Brain microvascular endothelial cell (primary cell): ENCODE results near the gene TIMP2.
A peak's percentile ranks its signal among the peaks of the same experiment; 100 is the strongest.

Experiments
- DNase-seq: peaks from one replicate; pipeline ENCODE4 v3.0.0-alpha.2; 2020
- H3K27ac ChIP-seq: fragments of 250-450 bp; sonication (Bioruptor Pico); 2 replicates; pipeline ENCODE4 v1.5.1; 2020; ENCODE audit warnings: mild to moderate bottlenecking, moderate library complexity
- H3K27me3 ChIP-seq: fragments of 250-450 bp; sonication (Bioruptor Pico); replicated peaks from 2 replicates; pipeline ENCODE4 v1.5.1; 2020; ENCODE audit warnings: mild to moderate bottlenecking
- H3K36me3 ChIP-seq: fragments of 250-450 bp; sonication (Bioruptor Pico); replicated peaks from 2 replicates; pipeline ENCODE4 v1.5.1; 2020; ENCODE audit warnings: mild to moderate bottlenecking
- H3K4me3 ChIP-seq: 2 replicates; pipeline ENCODE4 v1.5.1; 2011; ENCODE audit warnings: low read depth, mild to moderate bottlenecking, control low read depth, low read length, moderate library complexity
- in situ Hi-C: cut with HindIII; loops from 2 replicates; pipeline ENCODE4 v1.10.0; 2017; ENCODE audit warnings: low sequenced_read_pairs, low pct_ligation_motif_present
- TF ChIP-seq, protein P1 (sequence below): IDR thresholded peaks from 2 replicates; pipeline ENCODE4 v1.5.1; 2011; ENCODE audit warnings: low read depth, mild to moderate bottlenecking, moderate library complexity, low read length, control low read depth, inconsistent platforms; ENCODE audit errors: missing control alignments

Gene TIMP2

DNA sequence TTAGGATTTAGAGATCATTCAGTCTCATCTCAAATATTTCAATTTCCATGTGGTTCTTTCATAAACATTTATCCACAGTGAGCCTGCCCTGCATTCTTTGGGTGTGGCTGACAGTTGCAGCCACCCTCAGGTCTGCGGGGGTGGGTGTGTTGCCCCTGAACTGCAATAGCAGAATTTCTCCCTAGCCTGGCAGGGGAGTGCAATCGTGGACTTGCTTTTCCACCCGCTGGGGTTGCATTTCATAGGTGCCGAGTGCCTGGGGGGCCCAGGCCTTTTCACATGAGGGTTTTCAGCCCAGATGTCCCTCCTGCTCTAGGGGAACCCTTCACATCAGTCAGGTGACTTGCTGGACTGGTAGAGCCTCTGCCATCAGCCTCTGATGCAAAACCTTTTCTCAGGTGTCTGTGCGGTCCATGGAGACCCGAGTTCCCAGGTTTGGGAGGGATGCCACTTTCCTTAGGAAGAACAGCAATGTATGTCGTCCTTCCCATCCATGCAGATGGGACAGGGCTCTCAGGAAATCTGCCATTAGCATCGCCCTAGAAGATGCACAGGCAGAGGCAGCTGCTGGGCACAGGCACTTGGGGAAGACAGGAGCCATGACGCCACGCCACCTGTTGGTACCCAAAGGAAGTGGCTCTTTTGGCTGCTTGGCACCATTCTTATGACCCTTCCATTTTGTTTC, 82.2 kb downstream of the TIMP2 start:
- DNase-seq: peak; percentile 16
- TF ChIP-seq, protein P1, sequence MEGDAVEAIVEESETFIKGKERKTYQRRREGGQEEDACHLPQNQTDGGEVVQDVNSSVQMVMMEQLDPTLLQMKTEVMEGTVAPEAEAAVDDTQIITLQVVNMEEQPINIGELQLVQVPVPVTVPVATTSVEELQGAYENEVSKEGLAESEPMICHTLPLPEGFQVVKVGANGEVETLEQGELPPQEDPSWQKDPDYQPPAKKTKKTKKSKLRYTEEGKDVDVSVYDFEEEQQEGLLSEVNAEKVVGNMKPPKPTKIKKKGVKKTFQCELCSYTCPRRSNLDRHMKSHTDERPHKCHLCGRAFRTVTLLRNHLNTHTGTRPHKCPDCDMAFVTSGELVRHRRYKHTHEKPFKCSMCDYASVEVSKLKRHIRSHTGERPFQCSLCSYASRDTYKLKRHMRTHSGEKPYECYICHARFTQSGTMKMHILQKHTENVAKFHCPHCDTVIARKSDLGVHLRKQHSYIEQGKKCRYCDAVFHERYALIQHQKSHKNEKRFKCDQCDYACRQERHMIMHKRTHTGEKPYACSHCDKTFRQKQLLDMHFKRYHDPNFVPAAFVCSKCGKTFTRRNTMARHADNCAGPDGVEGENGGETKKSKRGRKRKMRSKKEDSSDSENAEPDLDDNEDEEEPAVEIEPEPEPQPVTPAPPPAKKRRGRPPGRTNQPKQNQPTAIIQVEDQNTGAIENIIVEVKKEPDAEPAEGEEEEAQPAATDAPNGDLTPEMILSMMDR: peak; percentile 75

DNA sequence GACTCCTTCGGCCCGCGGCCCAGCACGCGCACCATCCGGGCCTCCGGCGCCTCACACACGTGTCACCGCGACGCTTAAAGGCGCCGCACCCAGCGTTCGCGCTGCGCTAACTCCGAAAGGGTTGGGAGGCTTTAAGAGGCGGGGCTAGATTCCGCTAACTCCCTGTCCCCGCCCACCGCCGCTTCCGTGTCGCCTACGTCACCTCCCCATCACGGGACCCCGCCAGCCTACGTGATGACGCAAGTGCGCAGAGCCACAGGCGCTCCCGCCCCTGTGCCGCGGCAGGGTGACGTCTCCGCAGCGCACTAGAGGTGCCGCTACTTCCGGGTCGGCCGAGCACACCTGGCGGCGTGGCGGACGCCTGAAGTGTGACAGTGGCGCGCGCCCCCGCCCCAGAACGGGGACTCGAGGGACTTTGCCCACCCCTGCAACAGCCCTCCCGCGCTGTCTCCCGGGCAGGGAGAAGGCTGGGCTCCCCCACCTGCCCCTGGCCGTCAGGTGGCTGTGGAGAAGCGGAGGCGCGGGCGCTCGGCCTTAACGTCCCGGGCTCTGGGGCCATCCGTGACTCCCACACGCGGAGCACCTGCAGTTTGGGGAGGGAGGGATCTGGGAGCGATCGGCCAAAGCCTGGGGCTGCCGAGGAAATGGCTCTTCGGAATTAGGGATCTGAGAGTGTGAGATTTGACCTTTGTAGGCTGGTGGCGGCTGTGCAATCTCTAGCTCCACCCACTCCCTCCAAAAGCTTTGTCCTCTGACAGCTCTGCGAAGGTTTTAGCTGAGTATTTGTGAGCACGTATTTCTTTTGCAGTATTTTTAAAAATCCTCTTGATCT, 84.2 kb downstream of the TIMP2 start, which contains the start of gene USP36:
TSS of gene USP36 (minus strand) at position 35 of the 832 bp plus-strand sequence. CDS start 4,451 bp downstream, outside the sequence.
- in situ Hi-C loops: no loop called here
- DNase-seq: peak; percentile 98
- H3K36me3 ChIP-seq: peaks cover 13% of the 10 kb centered on the region
- TF ChIP-seq, protein P1: no peak
- H3K27me3 ChIP-seq: no peaks in the 10 kb centered on the region
- H3K27ac ChIP-seq: peak within 1 kb of the TSS; percentile 92
- peak within 1 kb of the TSS; percentile 91 for H3K4me3 ChIP-seq

More for the DNA sequence above, 82.2 kb downstream of the TIMP2 start:
- Histone ChIP-seq H3K27me3 (no peaks in the 10 kb centered on the region), H3K36me3 (no peaks in the 10 kb centered on the region), H3K27ac (no peak overlapping the region), H3K4me3 (no peak overlapping the region)
- in situ Hi-C loops: no loop called here

DNA sequence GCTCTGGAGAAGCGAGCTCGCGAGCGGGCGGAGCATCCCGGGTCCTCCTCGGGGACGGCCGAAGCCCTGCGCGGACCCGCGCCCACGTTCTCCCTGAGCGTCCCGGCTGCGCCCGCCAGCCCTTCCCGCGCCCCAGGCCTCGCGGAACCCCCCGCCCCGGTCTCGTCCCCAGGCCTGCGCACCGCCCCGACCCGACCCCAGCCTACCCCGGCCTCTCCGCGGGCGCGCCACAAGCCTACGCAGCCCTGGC, 84.7 kb downstream of the TIMP2 start:
- TF ChIP-seq, protein P1: no peak
- DNase-seq: no peak
- H3K4me3 ChIP-seq: peak overlapping the region; percentile 91
- H3K27me3 ChIP-seq: no peaks in the 10 kb centered on the region
- in situ Hi-C loops: no loop called here
- peaks cover 19% of the 10 kb centered on the region for H3K36me3 ChIP-seq
- peak overlapping the region; percentile 92 for H3K27ac ChIP-seq

DNA sequence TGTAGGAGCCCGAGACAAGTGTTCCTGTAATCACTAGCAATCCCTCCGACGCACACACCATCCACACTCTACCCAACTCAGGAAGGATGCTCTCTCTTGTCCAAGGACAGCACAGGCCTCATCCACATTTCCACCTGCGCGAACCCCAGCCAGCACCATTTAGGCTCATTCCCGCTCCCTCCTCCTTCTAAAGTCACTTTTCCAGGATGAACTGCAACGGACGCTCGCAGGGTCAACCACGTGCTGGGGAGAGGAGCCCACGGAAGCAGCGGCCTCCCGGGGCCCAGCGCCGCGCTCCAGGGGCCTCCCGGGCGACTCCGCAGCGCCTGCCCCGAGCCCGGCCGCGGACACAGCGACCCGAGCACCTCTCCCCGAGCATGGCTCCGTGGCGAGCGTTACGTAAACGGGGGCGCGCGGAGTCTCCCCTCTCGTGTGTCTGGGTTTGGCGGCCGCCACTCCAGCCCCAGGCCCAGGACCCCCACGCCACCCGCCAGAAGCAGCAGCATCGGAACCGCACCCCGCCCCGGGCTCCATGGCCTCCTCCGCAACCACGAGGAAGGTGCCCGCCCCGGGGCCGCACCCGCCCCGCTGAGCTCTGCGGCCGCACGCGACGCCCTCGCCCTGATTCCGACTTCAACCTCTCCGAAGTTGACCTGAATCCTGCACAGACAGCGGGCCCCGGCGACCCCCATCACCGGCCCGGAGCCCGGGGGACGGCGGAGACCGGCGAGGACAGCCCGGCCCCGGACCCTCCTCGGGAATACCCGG, 85.2 kb downstream of the TIMP2 start:
- no peaks in the 10 kb centered on the region for H3K27me3 ChIP-seq
- DNase-seq: peak; percentile 24
- TF ChIP-seq, protein P1: no peak
- in situ Hi-C loops: no loop called here
- peak overlapping the region; percentile 92 for H3K27ac ChIP-seq
- peaks cover 24% of the 10 kb centered on the region for H3K36me3 ChIP-seq
- peak overlapping the region; percentile 91 for H3K4me3 ChIP-seq

DNA sequence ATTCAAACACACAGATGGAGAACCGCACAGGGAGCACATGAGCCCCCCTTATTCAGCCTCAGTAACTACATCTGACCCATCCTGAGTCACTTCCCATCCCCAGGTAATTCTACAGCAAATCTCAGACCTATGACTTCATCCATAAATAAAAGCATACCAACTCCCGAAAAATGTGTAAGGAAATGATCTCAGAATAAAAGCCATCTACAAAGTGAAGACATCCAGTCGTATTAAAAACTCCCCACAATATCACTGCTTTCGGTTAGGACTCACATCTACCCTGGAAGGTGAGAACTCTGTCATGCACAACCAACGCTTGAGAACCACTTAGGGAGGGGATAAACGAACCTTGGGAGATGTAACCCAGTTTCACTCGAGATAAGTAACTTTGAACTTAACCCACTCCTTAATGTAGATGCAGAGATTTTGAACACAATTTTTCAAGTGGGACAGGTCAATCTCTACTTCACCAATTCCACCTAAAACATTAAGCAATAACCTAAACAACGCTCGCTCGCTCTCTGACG, 85.9 kb downstream of the TIMP2 start:
- Histone ChIP-seq H3K4me3 (peak overlapping the region; percentile 91), H3K27me3 (no peaks in the 10 kb centered on the region), H3K27ac (peak overlapping the region; percentile 92), H3K36me3 (peaks cover 28% of the 10 kb centered on the region)
- TF ChIP-seq, protein P1: no peak
- in situ Hi-C loops: no loop called here
- DNase-seq: peak; percentile 9
